CD4-positive, CD25-positive, alpha-beta regulatory T cell (primary cell): ENCODE data around the gene UNC45A. TPM values are rescaled to one million over a fixed set of nuclear protein-coding genes. Genes with fewer than 3 reads are reported as not detected.

Experiments
- ATAC-seq, 2 donors: fragments of 150-1000 bp; cut with Tn5 transposase; one replicate each; pipeline ENCODE4 v1.10.0; 2021; ENCODE audit warnings: low read depth in 2 of 2, moderate number of reproducible peaks in 2 of 2, moderate library complexity in 1 of 2
- DNase-seq, 3 donors: peaks; one replicate each; pipeline versions ENCODE4 v3.0.0 to v3.0.0-alpha.2; 2012 to 2022; ENCODE audit warnings: mixed read lengths in 1 of 3
- H3K27ac ChIP-seq: one replicate; pipeline ENCODE4 v1.7.0; 2013; ENCODE audit warnings: mild to moderate bottlenecking, low read length; ENCODE audit not compliant: insufficient read depth, poor library complexity, severe bottlenecking
- H3K27me3 ChIP-seq: one replicate; pipeline ENCODE4 v1.7.0; 2013; ENCODE audit warnings: low read length; ENCODE audit not compliant: control insufficient read depth, insufficient read depth
- H3K36me3 ChIP-seq: one replicate; pipeline ENCODE4 v1.7.0; 2013; ENCODE audit warnings: mild to moderate bottlenecking, low read length, moderate library complexity; ENCODE audit not compliant: control insufficient read depth, insufficient read depth
- H3K4me1 ChIP-seq: 2 replicates; pipeline ENCODE4 v1.7.0; 2013; ENCODE audit warnings: mild to moderate bottlenecking, low read length; ENCODE audit not compliant: insufficient read depth, control insufficient read depth, poor library complexity, severe bottlenecking
- H3K4me3 ChIP-seq: one replicate; pipeline ENCODE4 v1.7.0; 2013; ENCODE audit warnings: low read depth, mild to moderate bottlenecking, low read length, moderate library complexity
- H3K9me3 ChIP-seq, 2 experiments: 1 replicate in 1 of 2; 2 replicates in 1 of 2; pipeline ENCODE4 v1.7.0; 2013; ENCODE audit warnings: low read length in 2 of 2, mild to moderate bottlenecking in 1 of 2, moderate library complexity in 1 of 2; ENCODE audit not compliant: control insufficient read depth in 2 of 2
- H3K27ac Mint-ChIP-seq, 3 donors: one replicate each; pipeline ENCODE4 v1.8.0; 2020 to 2022; ENCODE audit warnings: mild to moderate bottlenecking in 3 of 3, mixed read lengths in 3 of 3, moderate library complexity in 2 of 3
- H3K27me3 Mint-ChIP-seq: one replicate; pipeline ENCODE4 v1.8.0; 2022; ENCODE audit warnings: mild to moderate bottlenecking, mixed read lengths
- H3K36me3 Mint-ChIP-seq: one replicate; pipeline ENCODE4 v1.8.0; 2020; ENCODE audit warnings: mixed read lengths
- H3K4me1 Mint-ChIP-seq, 4 donors: one replicate each; pipeline ENCODE4 v1.8.0; 2020 to 2022; ENCODE audit warnings: mixed read lengths in 4 of 4, mild to moderate bottlenecking in 1 of 4
- H3K4me3 Mint-ChIP-seq, 4 donors: one replicate each; pipeline ENCODE4 v1.8.0; 2020 to 2022; ENCODE audit warnings: mild to moderate bottlenecking in 4 of 4, mixed read lengths in 4 of 4, moderate library complexity in 3 of 4
- H3K9me3 Mint-ChIP-seq, 7 donors: one replicate each; pipeline ENCODE4 v1.8.0; 2020 to 2022; ENCODE audit warnings: mixed read lengths in 7 of 7, mild to moderate bottlenecking in 3 of 7, moderate library complexity in 2 of 7
- polyA plus RNA-seq, 4 donors: library from polyadenylated mRNA; unstranded; fragments of 300-500 nt; fragmentation: Illumina TruSeq; gene quantifications; one replicate each; pipeline ENCODE4 v1.2.3, GENCODE V29; 2021
- total RNA-seq: library from RNA; stranded (reverse); gene quantifications from one replicate; pipeline ENCODE4 v1.2.3, GENCODE V29; 2022

UNC45A gene
- total and polyA plus RNA-seq, 5 donors from 2014 or later, result 45.4 to 65.9 (median 56.6) TPM

DNA sequence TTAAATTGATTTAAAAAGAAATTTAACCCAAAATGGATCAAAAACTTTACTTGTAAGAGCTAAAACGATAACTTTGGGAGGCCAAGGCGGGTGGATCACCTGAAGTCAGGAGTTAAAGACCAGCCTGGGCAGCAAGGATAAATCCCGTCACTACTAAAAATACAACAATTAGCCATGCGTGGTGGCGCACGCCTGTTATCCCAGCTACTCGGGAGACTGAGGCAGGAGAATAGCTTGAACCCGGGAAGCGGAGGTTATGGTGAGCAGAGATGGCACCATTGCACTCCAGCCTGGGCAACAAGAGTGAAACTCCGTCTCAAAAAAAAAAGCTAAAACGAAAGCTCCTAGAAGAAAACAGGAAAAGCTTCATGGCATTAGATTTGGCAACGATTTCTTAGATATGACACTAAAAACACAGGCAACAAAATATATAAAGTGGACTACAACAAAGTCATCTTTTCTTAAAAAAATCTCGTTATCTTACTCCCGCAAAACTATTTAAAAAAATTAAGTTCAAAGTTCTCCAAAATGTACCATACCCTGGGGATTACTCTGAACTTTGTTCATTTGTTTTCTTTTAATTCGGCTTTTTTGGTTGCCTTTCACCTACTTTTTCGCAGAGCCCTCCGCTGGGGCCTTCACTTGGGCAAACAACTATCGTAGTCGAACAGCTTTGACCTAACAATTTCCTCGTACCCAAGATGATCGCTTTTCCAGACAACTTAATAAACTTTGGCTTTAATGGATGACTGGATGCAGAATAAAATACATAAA, 5.7 kb upstream of the UNC45A start:
- Histone ChIP-seq H3K27me3 (no peaks in the 10 kb centered on the region), H3K4me1 (peaks cover 38% of the 10 kb centered on the region), H3K36me3 (no peaks in the 10 kb centered on the region), H3K27ac (peak overlapping the region; percentile 93), H3K9me3 (no peaks in the 10 kb centered on the region), H3K4me3 (peak overlapping the region; percentile 88)
- Mint-ChIP-seq H3K27ac (peak overlapping the region; percentile 96 to 99 (median 98)), H3K27me3 (no peaks in the 10 kb centered on the region), H3K9me3 (no peaks in the 10 kb centered on the region), H3K4me3 (peak overlapping the region; percentile 88 to 99 (median 98)), H3K4me1 (peaks cover 18 to 45% (median 29%) of the 10 kb centered on the region in 4 donors), H3K36me3 (no peaks in the 10 kb centered on the region)
- ATAC-seq, result no peak
- no peak for DNase-seq

DNA sequence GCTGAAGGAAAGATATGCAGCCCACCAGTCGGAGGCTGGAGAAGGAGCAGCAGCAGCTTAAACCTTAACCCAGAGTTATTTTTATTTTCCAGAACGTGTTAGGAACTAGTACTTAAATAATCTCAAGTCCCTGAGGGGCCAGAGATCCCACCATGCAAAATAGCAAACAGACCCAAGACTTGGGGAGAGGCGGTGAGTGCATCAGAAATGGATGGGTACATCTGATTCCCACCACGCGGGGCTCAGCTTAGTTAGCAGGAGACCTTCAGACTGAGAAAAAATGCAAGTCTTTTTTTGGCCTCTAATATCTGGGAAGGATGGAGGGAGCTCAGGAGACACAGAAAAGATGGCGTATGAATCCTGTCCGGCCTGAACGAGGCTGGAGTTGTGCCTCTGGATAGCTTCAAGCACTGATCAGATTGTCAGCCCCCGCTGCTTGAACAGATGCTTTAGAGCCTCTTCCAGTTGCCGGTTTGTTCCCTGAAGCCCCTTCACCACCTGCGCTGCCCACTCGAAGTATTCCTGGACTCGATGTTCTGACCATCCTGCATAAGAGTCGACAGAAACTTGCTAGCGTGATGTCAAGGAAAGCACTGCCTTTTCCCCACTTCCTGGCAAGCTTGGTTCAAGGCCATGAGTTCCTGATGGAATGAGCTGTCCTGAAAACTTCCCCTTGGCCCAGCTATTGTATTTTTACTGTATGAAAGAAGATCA, 4.1 kb upstream of the UNC45A start:
- H3K36me3 Mint-ChIP-seq, result no peaks in the 10 kb centered on the region
- H3K4me1 Mint-ChIP-seq, result peaks cover 11 to 56% (median 29%) of the 10 kb centered on the region in 4 donors
- H3K4me3 Mint-ChIP-seq, result peak overlapping the region; percentile 88 to 99 (median 98)
- peak overlapping the region; percentile 98 to 99 (median 99) for H3K27ac Mint-ChIP-seq
- H3K27me3 ChIP-seq, result no peaks in the 10 kb centered on the region
- no peak for ATAC-seq
- no peaks in the 10 kb centered on the region for H3K36me3 ChIP-seq
- H3K4me3 ChIP-seq, result peak overlapping the region; percentile 89
- peaks cover 51% of the 10 kb centered on the region for H3K4me1 ChIP-seq
- H3K9me3 ChIP-seq, result no peaks in the 10 kb centered on the region
- H3K9me3 Mint-ChIP-seq, result no peaks in the 10 kb centered on the region
- DNase-seq, result no peak
- H3K27ac ChIP-seq, result peak overlapping the region; percentile 93
- H3K27me3 Mint-ChIP-seq, result no peaks in the 10 kb centered on the region

DNA sequence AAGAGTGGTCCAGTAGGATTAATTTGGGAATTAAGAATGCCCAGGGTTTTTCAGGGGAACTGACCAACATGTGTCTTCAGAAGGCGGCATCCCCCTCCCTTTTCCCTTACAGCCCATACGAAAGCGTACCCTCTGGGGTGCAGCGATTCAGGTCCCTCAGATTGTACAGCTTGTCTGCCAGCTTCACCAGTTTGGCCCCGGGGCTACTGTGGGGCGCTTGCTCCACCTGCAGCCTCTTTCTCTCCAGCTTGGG, 3.6 kb upstream of the UNC45A start:
- H3K9me3 Mint-ChIP-seq, result no peaks in the 10 kb centered on the region
- H3K27me3 Mint-ChIP-seq, result no peaks in the 10 kb centered on the region
- Histone ChIP-seq H3K27me3 (no peaks in the 10 kb centered on the region), H3K4me3 (peak overlapping the region; percentile 89), H3K9me3 (no peaks in the 10 kb centered on the region), H3K4me1 (peaks cover 55% of the 10 kb centered on the region), H3K36me3 (no peaks in the 10 kb centered on the region), H3K27ac (peak overlapping the region; percentile 93)
- H3K27ac Mint-ChIP-seq, result peak overlapping the region; percentile 94 to 99 (median 99)
- ATAC-seq (no peak), DNase-seq (no peak)
- peak overlapping the region; percentile 88 to 99 (median 98) for H3K4me3 Mint-ChIP-seq
- peaks cover 11 to 61% (median 34%) of the 10 kb centered on the region in 4 donors for H3K4me1 Mint-ChIP-seq
- H3K36me3 Mint-ChIP-seq, result peaks cover 4% of the 10 kb centered on the region

DNA sequence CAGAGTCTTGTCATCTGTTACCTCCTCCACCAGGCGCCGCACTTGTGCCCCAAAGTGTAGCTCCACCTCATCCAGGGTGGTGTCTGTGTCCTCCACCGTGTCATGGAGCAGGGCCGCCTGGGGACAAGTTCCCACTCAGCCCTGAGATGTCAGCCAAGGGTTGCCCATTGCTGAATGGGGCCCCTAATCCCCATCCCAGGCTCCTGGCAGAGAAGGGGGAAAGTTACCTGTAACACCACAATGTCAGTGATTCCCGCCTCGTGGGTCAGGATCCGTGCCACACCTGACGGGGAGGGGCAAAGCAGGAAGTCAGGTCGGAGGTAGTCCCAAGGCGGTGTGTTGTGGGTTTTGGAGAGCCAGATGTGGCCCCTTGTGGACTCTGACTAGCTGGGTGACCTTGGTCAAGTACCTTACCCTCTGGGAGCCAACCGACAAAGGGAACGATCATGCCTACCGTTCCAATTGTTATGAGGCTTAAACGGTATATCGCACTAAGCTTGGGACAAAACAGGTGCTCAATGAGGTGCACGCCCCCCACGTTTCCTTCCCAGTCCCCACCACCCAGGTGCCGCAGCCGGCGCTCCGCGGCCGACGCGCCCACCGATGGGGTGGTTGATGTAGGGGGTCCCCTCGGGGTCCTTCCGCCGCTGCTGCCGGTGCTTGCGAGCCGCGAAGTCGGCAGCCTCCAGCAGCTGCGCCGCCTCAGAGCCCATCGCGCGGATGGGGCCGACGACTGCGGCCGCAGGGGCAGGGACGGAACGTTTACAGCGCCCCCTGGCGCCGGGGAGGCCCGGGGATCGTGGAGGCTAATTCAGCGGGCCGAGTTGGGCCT, 3.0 kb upstream of the UNC45A start, which contains the start of gene HDDC3:
TSS of gene HDDC3 (minus strand) at position 722 of the 832 bp plus-strand sequence. CDS start at position 713, 9 bp downstream.
- Mint-ChIP-seq H3K4me3 (peak within 1 kb of the TSS; percentile 88 to 99 (median 98)), H3K9me3 (no peaks in the 10 kb centered on the region), H3K36me3 (peaks cover 8% of the 10 kb centered on the region), H3K27me3 (no peaks in the 10 kb centered on the region), H3K27ac (peak within 1 kb of the TSS; percentile 94 to 99 (median 99)), H3K4me1 (peaks cover 11 to 66% (median 38%) of the 10 kb centered on the region in 4 donors)
- H3K27ac ChIP-seq, result peak within 1 kb of the TSS; percentile 93
- peak within 1 kb of the TSS; percentile 89 for H3K4me3 ChIP-seq
- DNase-seq (peak; percentile 77 to 95 (median 87)), ATAC-seq (peak; percentile 61 to 67)
- no peaks in the 10 kb centered on the region for H3K9me3 ChIP-seq
- H3K27me3 ChIP-seq, result no peaks in the 10 kb centered on the region
- H3K36me3 ChIP-seq, result no peaks in the 10 kb centered on the region
- peaks cover 58% of the 10 kb centered on the region for H3K4me1 ChIP-seq

DNA sequence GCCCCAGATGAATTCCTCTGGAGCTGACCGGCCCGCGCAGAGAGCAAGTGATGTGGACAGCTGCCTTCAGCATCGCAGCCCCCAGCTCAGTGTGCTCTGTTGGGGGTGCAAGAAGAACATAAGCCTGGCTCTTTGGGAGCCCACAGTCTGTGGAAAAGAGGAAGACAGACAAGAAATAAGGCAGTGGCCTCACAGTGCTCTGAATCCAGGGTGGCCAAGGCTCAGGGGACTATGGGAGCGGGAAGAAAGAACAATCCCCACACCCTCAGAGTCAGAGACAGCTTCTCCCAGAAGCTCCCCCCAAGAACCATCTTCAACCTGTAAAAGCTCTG, 2.5 kb upstream of the UNC45A start:
- H3K27me3 ChIP-seq, result no peaks in the 10 kb centered on the region
- Mint-ChIP-seq H3K36me3 (peaks cover 8% of the 10 kb centered on the region), H3K27ac (peak overlapping the region in 2 of 3 donors; percentile 65 to 99), H3K9me3 (no peaks in the 10 kb centered on the region), H3K27me3 (no peaks in the 10 kb centered on the region), H3K4me1 (peaks cover 11 to 66% (median 38%) of the 10 kb centered on the region in 4 donors), H3K4me3 (peak overlapping the region; percentile 88 to 99 (median 98))
- peak overlapping the region; percentile 93 for H3K27ac ChIP-seq
- no peak for ATAC-seq
- DNase-seq, result no peak
- no peaks in the 10 kb centered on the region for H3K36me3 ChIP-seq
- peaks cover 58% of the 10 kb centered on the region for H3K4me1 ChIP-seq
- no peak overlapping the region for H3K4me3 ChIP-seq
- H3K9me3 ChIP-seq, result no peaks in the 10 kb centered on the region

DNA sequence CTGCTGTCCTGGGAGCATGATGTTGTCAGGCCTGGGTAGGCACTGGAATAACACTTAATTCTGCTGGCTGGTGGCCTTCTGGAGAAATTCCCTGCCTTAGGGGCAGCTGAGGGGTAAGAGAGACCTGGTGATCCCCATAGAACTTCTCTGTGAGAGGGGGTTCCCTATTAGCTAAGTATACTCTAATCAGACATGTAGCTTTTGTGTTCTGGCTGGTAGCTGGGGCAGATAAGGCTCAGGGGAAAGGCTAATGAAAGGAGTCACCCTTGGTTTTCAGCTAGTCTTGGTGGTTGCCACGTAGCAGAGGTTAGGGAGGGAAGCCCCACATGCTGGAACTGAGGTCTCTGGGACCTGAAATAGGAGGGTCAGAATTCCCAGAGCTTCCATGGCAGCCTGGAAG, 1.8 kb upstream of the UNC45A start:
- peak overlapping the region; percentile 41 to 69 (median 52) for H3K27ac Mint-ChIP-seq
- H3K9me3 Mint-ChIP-seq, result no peaks in the 10 kb centered on the region
- no peaks in the 10 kb centered on the region for H3K9me3 ChIP-seq
- peaks cover 10% of the 10 kb centered on the region for H3K36me3 Mint-ChIP-seq
- H3K36me3 ChIP-seq, result peaks cover 3% of the 10 kb centered on the region
- no peak overlapping the region for H3K4me3 ChIP-seq
- no peaks in the 10 kb centered on the region for H3K27me3 ChIP-seq
- H3K27me3 Mint-ChIP-seq, result no peaks in the 10 kb centered on the region
- ATAC-seq, result no peak
- no peak for DNase-seq
- H3K4me1 Mint-ChIP-seq, result peaks cover 11 to 66% (median 37%) of the 10 kb centered on the region in 4 donors
- peak overlapping the region; percentile 18 for H3K27ac ChIP-seq
- peaks cover 58% of the 10 kb centered on the region for H3K4me1 ChIP-seq
- peak overlapping the region in 3 of 4 donors; percentile 59 to 88 (median 63) for H3K4me3 Mint-ChIP-seq

DNA sequence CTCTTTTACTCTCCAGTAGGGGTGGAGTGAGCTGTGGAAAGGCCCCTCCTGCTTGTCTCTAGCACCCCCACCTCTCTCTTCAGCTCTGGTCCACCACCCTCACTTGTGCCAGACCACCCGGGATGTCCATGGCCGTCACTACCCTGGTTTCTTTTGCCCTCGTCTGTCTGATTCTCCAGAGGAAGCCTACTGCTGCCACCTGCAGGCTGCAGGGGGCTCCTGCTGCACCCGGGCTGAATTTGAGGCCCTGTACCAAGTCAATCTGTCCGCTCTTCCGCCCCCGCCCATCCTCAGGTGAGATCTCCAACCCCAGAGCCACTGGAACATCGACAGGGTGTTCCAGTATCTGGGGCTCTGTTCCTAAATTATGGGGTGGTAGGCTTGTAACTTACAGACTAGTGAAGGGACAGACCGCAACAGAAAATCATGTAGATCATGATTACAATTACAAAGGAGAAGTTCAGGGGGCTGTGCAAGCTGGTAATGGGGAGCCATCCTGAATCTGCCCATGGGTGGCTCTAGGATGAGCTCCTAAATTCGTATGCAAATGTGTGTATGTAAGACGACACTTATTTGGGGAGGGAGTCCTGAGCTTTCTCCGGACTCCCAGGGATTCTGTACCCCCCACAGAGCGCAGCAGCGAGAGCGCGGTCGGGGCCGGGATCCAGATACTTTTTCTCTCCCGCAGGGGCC, 683 bp upstream of the UNC45A start:
- H3K4me1 Mint-ChIP-seq, result peaks cover 10 to 62% (median 33%) of the 10 kb centered on the region in 4 donors
- Histone ChIP-seq H3K27me3 (no peaks in the 10 kb centered on the region), H3K9me3 (no peaks in the 10 kb centered on the region), H3K4me3 (peak overlapping the region; percentile 84), H3K27ac (peak overlapping the region; percentile 79), H3K4me1 (peaks cover 55% of the 10 kb centered on the region), H3K36me3 (peaks cover 9% of the 10 kb centered on the region)
- DNase-seq (peak; percentile 78 to 94 (median 83)), ATAC-seq (peak; percentile 41 to 43)
- H3K36me3 Mint-ChIP-seq, result peaks cover 11% of the 10 kb centered on the region
- H3K9me3 Mint-ChIP-seq, result no peaks in the 10 kb centered on the region
- peak overlapping the region; percentile 73 to 94 (median 90) for H3K4me3 Mint-ChIP-seq
- peak overlapping the region; percentile 91 to 97 (median 93) for H3K27ac Mint-ChIP-seq
- H3K27me3 Mint-ChIP-seq, result no peaks in the 10 kb centered on the region
